Measurements from ENCODE around the gene EGLN2.
A peak's percentile ranks its signal among the peaks of the same experiment; 100 is the strongest.
"Not testable (repeated sequence)": the region's sequence is repeated elsewhere in the genome, so short reads cannot be mapped to it uniquely, and the experiment has no call there.

The EGLN2 gene

DNA sequence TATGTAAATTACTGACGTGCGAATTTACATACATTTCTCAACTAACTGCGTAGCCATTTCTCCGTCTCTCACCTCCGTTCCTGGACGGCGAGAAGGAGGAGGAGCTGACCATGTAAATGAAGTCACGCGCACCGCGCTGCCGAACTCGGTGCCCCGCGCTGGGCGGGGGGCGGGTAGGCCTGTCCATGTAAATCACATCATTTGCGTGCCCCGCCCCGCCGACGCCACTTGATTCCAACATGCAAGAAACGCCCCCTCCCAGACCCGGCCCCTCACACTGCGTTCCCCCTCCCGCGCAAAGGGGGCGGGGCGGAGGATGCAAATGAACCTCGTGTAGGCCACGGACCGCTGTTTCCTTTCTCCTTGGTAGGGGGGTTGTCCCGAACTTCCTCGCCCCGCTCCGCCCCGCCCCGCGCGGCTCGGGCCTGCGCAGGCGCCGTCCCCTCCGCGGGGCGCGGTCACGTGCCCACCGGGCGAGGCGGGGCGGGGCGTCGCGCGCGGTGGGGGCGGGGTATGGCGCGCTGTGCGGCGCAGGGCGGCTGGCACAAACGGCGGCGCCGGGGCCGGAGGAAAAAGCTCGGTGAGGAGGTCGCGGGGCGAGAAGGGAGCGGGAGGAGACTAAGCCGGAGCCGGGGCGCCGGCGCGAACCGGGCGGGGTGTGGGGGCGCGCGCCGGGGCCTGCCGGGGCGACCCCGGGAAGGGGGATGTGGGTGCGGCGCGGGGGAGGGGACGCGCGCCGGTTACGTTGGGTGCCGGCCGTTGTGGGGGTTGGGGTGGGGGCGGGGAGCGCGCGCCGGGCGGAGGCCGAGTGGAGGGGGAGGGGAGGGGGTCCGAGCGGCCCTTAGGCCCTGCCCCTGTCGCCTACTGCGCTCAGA is at the start of gene EGLN2:
TSS of gene EGLN2 (plus strand) at position 509 of the 875 bp plus-strand sequence. CDS start 1,382 bp downstream, outside the sequence.
- peak; percentile 100 for DNase-seq

DNA sequence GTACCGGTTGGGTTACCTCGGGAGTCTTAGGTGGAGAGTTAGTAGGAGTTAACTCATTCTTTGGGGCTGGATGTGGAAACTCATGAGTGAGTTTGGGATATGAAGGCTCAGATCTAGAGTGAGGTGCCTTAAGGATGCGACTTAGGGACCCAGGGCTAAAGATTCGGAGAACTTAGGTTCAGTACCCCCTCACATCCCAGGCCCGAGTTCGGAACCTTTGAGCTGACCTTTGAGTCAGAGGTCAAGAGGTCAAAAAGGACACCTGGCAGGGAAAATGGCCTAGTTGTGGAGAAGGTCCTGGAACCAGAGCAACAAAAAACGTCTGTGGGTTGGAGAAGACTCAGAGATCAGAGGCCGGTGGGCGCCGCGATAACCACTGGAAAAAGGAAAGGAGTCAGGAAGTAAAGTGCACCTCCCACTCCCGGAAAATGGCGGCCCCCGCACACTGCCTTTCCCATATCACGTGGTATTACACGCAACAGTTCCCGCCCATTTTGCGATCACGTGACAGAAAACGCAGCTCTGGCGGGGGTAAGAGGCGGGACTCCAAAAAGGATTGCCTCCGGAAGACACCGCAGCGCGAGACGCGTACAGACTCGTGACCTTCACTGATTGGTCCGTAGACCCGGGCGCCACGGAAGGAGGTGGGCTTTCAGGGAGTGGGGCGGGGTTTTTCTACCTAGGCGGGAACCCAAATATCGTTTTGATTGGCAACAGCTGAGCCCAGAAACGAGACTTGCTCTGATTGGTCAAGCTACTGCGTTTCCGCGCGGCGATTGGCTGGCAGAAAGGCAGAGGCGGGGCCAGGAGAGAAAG is 48.7 kb upstream of the EGLN2 start, which contains the start of gene ACTMAP:
TSS of gene ACTMAP (minus strand) at position 420 of the 816 bp plus-strand sequence. CDS start 674 bp downstream, outside the sequence.
- DNase-seq: peak; percentile 100

DNA sequence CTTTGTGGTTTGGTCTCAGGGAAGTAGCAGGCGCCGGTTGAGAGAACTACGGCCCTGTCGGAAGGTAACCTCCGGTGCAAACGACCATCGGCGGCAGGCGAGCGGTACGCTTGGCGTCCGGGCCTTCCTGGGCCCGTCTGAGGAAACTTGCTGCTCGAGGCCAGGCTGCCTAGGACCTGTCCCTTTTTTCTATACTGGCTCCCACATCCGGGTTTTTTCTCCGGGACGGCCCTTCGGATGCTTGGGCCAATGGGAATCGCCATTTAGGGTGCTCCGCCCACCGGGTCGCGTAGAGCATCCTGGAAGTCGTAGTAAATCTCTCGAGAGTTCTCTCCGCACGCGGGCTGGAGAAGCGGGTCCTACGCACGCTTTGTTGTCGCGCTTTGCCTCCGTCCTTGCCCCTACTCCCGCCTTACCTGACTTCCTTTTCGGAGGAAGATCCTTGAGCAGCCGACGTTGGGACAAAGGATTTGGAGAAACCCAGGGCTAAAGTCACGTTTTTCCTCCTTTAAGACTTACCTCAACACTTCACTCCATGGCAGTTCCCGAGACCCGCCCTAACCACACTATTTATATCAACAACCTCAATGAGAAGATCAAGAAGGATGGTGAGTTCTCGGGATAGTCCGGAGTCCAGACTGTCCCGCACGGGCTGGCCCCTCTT is 48.0 kb upstream of the EGLN2 start, which contains the start of gene SNRPA:
TSS of gene SNRPA (plus strand) at position 330 of the 664 bp plus-strand sequence. CDS start at position 536, 206 bp downstream.
- peak; percentile 100 for DNase-seq

DNA sequence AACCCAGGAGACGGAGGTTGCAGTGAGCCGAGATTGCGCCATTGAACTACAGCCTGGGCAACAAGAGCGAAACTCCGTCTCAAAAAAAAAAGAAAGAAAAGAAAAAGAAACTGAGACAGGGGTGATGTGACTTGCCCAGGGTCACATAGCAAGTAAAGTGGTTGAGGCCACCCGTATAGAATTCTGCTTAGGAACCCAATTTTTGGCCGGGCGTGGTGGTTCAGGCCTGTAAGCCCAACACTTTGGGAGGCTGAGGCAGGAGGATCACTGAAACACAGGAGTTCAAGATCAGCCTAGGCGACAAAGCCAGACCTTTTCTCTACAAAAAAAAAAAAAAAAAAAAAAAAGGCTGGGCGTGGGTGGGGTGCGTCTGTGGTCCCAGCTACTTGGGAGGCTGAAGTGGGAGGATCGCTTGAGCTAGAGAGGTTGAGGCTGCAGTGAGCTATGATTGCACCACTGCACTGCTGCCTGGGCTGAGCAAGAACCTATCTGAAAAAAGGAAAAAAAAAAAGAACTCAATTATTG is 46.7 kb upstream of the EGLN2 start:
- DNase-seq: no peak

DNA sequence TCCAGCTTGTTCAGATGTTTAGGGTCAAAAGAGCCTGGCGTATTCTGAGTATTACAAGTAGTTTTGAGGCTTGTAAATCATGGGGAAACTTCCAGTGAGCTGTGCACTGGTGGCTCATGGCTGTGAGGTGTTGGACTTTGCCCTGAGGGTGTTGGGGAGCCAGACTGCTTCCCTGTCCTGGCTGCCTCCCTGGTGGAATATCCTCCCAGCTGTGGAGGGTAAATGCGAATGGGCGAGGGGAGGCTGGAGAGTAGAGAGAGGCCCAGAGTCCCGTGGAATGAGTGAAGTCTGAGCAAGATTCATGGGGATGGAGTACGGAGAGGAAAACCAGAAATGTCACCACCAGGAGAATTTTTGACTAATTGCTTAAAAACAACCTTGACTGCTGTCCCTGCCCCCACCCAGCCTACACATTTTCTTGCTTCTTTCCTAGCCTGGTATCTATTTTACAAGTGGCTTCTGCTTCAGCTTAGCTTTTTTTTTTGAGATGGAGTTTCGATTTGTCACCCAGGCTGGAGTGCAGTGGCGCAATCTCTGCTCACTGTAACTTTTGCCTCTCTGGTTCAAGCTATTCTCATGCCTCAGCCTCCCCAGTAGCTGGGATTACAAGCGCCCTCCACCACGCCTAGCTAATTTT is 44.3 kb upstream of the EGLN2 start:
- DNase-seq: no peak

DNA sequence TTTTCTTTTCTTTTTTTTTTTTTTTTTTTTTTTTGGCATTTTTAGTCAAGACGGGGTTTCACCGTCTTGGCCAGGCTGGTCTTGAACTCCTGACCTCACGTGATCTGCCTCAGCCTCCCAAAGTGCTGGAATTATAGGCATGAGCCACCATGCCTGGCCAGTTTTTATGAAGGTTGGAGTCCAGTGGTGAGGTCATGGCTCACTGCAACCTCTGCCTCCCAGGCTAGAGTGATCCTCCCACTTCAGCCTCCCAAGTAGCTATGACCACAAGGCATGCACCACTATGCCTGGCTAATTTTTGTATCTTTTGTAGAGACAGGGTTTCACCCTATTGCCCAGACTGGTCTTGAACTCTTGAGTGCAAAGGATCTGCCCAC is 43.8 kb upstream of the EGLN2 start:
- DNase-seq: no peak

DNA sequence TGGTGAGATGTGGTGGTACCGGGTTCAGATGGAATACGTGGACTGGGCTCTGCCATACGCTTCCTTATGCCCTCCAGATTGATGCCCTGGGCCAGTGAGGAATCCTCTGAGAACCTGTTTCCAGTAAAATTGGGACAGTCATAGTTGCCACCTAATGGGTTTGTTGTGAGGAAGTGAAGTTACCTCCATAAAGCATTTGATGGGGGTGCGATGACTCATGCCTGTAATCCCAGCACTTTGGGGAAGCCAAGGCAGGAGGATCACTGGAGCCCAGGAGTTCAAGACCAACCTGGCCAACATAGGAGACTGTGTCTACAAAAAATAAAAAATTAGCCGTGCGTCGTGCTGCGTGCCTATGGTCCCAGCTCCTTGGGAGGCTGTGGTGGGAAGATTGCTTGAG is 43.2 kb upstream of the EGLN2 start:
- DNase-seq: no peak

DNA sequence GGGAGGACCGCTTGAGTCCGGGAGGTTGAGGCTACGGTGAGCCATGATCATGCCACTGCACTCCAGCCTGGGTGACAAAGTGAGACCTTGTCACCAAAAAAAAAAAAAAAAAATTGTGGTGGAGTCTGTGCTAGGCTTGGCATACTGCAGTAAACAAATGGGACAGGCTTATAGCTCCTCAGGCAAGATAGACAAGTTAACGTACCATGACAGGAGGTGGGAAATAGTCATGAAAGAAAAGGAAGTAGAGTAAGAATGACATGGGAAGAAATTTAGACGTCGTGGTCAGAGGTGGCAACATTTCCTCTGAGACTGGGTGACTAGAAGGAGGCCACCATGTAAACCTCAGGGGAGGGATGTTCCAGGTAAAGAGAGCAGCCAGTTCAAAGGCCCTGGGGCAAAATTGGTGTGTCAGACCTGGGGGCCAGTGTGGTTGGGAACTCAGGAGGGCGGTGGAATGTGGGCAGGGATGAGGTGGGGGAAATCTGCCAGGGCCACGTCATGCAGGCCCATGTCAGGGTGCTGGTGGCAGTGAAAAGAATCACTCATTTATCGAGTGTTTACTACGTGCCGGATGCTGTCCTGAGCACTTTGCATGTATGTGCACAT is 42.4 kb upstream of the EGLN2 start:
- DNase-seq: no peak

DNA sequence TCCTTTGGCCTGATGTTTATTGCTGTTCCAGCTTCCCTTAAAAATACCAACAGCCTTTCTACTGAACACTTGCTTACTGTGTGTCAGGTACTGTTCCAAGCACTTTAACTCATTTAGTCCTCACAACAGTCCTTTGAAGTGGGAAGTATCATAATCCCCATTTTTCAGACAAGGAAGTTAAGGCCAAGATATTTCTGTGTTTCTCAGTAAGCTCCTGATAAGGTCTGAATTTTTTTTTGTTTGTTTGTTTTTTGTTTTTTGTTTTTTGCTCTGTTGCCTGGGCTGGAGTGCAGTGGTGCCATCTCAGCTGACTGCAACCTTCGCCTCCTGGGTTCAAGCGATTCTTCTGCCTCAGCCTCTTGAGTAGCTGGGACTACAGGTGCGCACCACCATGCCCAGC is 40.5 kb upstream of the EGLN2 start:
- no peak for DNase-seq

DNA sequence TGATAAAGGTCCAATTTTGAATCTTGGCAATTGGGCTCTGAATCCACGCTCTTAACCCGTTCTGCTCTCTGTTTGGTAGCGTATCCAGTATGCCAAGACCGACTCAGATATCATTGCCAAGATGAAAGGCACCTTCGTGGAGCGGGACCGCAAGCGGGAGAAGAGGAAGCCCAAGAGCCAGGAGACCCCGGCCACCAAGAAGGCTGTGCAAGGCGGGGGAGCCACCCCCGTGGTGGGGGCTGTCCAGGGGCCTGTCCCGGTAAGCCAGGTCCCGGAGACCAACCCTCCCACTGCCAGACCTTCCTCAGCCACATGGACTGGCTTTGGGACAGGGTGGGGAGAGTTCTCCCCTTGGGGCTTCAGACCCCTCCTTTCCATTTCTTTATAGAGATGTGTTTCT is 39.6 kb upstream of the EGLN2 start:
- DNase-seq: no peak

DNA sequence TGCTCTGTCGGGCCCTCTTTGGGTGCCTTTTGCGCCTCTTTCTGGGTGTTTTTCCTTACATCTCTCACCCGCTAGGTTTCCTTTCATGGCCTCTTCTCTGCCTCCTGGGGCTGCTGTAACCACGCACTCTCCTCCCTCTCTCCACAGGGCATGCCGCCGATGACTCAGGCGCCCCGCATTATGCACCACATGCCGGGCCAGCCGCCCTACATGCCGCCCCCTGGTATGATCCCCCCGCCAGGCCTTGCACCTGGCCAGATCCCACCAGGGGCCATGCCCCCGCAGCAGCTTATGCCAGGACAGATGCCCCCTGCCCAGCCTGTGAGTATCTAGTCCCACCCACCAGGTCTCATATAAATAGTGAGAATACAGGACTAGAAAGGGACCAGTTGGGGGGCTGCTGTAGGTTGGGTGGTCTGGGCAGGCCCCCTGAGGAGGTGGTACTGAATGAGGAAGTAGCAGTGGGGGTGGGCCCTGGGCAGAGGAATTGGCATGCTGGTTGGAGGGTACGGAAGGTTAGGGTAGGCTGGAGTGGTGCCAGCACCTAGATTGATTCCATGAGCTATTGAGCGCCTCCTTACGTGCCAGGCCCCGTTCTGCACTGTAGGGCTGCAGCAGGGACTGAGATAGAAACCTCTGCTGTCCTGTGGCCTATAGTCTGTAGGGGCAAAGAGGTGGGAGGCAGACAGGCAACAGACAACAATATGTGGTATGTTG is 36.1 kb upstream of the EGLN2 start:
- no peak for DNase-seq

DNA sequence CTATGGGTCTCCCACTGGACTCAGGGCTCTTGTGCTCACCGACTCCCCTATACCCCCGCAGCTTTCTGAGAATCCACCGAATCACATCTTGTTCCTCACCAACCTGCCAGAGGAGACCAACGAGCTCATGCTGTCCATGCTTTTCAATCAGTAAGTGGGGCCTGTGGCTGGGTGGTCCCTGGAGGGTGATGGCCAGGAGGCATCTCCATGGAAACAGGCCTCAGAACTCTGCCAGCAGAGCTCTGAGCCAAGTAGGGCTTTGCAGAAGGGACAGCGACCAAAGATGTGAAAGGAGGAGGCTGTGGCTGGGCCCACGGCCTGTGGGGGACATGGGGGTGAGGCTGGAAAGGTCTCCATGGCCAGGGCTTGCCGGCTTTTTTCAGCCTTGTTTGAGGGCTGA is 35.5 kb upstream of the EGLN2 start:
- no peak for DNase-seq

DNA sequence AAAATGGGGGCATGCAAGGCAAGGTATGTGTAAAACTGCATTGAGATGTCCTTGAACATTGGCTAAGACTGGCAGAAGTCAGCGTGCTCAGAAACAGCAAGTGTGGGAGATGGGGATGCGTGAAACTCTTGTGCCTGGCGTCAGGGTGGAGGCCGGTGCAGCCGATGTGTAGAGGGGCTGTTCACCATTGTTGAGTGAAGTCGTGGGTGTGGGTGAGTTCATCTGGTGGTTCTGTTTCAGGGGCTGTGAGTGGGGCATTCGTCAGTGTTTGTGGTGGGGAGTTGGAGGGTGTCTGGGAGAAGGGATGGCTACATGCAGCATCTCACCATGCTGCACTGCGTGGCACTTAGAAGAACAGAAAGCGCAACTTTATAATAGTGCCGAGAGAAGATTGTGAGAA is 35.0 kb upstream of the EGLN2 start:
- no peak for DNase-seq

DNA sequence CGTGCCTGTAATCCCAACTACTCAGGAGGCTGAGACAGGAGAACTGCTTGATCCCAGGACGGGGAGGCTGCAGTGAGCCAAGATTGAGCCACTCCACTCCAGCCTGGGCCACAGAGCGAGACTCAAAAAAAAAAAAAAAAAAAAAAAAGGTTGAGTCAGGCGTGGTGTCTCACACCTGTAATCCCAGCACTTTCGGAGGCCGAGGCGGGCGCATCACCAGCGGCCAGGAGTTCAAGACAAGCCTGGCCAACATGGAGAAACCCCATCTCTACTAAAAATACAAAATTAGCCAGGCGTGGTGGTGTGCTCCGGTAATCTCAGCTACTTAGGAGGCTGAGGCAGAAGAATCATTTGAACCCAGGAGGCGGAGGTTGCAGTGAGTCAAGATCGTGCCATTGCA is 32.6 kb upstream of the EGLN2 start:
- DNase-seq: not testable (repeated sequence)

DNA sequence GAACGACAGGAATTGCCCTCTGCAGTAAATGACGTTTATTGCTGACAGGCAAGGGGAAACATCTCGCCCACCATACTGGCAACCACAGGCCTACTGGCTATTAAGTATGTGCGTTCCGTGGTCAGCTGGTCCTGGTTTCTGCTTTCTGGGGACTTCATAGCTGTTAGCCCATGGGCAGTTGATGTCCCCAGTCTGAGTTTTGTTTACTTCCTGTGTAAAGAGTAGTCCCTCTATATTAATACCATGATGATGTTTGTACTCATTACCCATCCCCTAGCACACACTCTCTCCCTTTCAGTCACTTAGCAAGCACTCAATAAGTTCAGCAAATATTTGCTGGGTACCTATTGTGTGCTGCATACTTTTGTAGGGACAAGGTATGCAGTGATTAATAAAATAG is 30.1 kb upstream of the EGLN2 start:
- no peak for DNase-seq

DNA sequence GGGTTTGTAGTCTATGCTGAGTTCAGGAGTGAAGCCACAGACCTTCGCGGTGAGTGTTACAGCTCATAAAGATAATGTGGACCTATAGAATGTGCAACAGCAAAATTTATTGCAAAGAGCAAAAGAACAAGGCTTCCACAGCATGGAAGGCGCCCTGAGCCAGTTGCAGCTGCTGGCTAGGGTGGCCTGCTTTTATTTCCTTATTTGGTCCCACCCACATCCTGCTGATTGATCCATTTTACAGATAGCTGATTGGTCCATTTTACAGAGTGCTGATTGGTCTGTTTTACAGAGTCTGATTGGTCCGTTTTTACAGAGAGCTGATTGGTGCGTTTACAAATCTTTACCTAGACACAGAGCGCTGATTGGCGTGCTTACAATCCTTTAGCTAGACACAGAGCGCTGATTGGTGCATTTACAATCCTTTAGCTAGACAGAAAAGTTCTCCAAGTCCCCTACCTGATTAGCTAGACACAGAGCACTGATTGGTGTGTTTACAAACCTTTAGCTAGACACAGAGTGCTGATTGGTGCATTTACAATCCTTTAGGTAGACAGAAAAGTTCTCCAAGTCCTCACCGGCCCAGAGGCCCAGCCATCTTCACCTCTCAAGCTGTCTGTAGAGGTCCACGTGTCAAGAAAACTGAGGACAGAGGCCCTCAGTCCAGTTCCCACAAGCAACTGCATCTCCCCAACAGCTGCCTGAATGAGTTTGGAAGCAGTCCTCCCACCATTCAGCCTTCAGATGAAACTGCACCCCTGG is 27.7 kb upstream of the EGLN2 start:
- DNase-seq: not testable (repeated sequence)

DNA sequence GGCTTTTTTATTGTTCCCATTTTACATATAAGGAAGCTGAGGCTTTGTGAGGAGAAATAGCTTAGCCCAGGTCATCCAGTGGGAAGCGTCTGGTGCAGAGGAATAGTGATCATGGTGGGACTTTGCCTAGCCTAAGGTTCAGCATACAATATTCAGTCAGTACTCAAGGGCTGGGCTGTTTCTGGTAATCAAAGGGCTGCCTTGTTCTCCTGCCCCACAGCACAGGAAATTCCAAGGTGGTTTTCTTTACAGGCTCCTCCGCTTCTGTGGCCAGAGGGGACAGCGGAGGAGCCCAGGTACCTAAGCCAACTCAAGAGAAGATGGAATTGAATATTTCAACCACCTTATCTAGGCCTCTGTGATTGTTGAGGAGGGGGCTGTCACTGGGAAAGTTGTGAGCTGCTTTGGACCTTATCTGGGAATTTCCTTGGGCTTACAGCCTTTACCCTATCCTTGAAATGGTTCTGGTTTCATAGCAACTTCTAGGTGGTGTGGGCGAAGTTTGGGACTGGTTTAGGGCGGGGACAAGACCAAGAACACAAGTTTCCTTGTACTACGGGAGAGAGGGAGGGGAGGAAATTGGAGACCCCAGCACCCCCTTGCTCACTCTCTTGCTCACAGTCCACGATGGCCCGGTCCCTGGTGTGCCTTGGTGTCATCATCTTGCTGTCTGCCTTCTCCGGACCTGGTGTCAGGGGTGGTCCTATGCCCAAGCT is 23.9 kb upstream of the EGLN2 start, which contains the start of gene MIA:
TSS of gene MIA (plus strand) at position 606 of the 716 bp plus-strand sequence. CDS start at position 628, 22 bp downstream.
- DNase-seq: no peak

DNA sequence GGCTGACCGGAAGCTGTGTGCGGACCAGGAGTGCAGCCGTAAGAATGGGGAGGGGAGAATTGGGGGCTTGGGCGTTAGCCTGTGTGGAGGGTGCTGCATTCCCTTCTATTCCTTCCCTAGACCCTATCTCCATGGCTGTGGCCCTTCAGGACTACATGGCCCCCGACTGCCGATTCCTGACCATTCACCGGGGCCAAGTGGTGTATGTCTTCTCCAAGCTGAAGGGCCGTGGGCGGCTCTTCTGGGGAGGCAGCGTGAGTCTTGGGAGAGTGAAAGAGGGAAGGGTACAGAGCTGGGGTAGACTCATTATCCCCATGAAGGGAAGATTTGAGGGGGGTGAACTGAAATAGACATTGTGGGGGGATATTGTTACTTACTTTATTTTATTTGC is 23.4 kb upstream of the EGLN2 start:
- DNase-seq: no peak

DNA sequence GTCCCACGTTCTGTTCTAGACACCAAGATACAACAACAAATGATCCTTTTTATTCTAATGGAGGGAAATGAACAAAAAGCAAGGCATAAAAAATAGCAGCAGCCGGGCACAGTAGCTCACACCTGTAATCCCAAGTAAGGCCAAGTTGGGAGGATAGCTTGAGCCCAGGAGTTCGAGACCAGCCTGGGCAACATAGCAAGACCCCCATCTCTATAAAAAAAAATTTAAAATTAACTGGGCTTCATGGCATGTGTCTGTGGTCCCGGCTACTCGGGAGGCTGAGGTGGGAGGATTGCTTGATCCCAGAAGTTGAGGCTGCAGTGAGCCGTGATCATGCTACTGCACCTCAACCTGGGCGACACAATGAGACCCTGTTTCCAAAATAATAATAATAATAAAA is 22.6 kb upstream of the EGLN2 start:
- no peak for DNase-seq
